HG03280 (cell line): ENCODE data around the gene ANKH.

Experiments used
- ATAC-seq: cut with Tn5 transposase; IDR thresholded peaks from one replicate; pipeline ENCODE4 v1.9.1; 2021; ENCODE audit warnings: mild to moderate bottlenecking, moderate library complexity; ENCODE audit not compliant: unreplicated experiment

ANKH gene

GRCh38 chr5:14721990-14722656 is 149.5 kb downstream of the ANKH start:
- no peak for ATAC-seq

GRCh38 chr5:14720236-14720923 is 151.2 kb downstream of the ANKH start:
- ATAC-seq: no peak

DNA sequence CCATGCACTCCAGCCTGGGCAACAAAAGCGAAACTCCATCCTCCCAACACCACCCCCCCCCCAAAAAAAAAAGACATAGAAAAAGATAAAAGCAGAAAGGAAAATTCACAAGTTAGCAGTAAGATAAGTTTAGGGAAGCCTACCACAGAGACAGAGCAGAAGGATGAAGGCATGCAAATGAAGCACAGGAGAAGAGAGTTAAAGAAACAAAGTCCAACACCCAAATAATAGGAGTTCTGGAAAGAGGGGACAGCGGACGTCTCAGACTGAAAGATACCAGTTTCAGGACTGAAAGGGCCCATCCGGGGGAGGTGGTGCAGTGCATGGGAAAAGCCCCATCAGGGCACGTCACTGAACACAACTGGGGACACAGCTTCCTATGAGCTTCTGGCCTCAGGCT is 152.8 kb downstream of the ANKH start:
- no peak for ATAC-seq

- ATAC-seq: no peak
Observed at GRCh38 chr5:14716755-14717752, 154.5 kb downstream of the ANKH start.

DNA sequence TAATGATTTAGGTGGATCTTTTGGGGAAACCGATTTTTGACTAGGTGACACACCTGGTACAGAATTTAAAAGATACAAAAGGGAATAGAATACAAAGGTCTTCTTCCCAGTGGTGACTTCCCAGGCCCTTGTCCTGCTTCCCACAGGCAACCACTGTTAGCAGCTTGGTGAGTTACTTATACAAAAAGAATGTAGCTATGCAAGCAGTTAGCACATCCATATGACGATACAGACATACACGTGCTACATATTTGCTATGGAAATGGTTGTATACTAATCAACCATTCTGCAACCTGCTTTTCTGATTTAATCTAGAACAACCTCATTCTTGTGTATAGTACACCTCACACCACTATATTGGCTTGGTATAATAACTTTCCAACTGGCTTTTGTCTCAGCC is 156.1 kb downstream of the ANKH start:
- ATAC-seq: no peak

- ATAC-seq: no peak
Observed at GRCh38 chr5:14714706-14715105, 156.9 kb downstream of the ANKH start.

GRCh38 chr5:14713476-14714390 is 157.8 kb downstream of the ANKH start:
- no peak for ATAC-seq

- no peak for ATAC-seq
Observed at GRCh38 chr5:14712666-14713065, 158.9 kb downstream of the ANKH start.

GRCh38 chr5:14712131-14712530 is 159.4 kb downstream of the ANKH start:
- ATAC-seq: no peak

- ATAC-seq: no peak
Observed at GRCh38 chr5:14710313-14710994, 161.1 kb downstream of the ANKH start.

DNA sequence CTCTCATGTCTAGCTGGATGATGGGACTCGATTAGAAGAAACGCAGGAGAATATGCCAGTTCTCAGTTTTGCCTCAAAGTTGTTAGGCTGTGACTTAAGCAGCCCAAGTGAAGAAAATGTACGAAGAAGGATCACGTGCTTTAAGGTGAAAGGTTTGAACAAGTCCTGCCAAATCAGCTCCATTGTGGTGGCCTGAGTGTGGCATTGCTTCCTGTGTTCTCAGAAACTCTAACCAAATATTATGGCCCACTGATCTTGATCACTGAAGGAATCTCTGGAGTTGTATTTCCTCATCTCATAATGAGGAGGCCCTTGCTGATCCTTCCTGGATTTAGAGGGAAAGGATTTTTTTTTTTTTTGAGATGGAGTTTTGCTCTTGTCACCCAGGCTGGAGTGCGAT is 163.0 kb downstream of the ANKH start:
- no peak for ATAC-seq

- ATAC-seq: no peak
Observed at GRCh38 chr5:14707811-14708390, 163.7 kb downstream of the ANKH start.

- no peak for ATAC-seq
Observed at GRCh38 chr5:14706615-14707021, 165.0 kb downstream of the ANKH start.

DNA sequence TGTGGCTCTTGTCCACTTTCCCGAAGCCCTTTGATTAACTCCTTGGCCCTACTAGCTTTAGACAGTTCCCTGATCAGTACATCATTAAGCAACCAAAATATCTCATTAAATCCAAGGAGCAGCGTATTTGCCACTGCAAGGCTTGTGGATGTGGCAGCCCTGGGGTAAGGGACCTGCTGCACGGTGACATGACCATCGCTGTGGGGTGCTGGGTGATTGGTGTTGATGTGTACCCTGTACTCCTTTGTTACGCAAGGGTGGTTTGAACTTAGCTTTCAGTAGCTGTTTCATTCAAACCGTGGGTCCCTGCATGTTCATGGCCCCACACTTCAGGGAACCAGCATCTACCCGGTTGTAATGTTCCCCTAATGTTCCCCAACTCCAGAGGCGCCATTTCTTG is 166.0 kb downstream of the ANKH start:
- ATAC-seq: no peak

GRCh38 chr5:14702238-14702839 is 169.2 kb downstream of the ANKH start:
- ATAC-seq: no peak

DNA sequence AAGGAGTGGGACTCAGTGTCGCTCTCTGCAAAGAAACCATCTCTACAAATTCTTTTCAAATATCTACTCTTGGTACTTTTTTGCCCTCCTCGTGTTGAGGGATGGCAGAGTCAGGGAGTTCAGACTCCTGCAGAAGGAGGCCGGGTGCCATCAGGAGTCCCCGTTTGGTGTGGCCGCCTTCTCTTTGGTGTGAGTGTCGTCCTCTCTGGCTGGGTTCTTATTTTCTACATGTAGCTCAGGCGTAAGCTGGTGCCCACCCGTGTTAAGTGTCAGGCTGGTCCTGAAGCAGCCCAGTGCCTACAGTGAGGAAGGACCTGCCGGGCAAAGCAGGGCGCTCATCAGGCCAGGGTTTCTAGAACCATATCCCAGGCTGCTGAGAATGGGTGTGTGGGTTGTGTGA is 170.0 kb downstream of the ANKH start:
- no peak for ATAC-seq

DNA sequence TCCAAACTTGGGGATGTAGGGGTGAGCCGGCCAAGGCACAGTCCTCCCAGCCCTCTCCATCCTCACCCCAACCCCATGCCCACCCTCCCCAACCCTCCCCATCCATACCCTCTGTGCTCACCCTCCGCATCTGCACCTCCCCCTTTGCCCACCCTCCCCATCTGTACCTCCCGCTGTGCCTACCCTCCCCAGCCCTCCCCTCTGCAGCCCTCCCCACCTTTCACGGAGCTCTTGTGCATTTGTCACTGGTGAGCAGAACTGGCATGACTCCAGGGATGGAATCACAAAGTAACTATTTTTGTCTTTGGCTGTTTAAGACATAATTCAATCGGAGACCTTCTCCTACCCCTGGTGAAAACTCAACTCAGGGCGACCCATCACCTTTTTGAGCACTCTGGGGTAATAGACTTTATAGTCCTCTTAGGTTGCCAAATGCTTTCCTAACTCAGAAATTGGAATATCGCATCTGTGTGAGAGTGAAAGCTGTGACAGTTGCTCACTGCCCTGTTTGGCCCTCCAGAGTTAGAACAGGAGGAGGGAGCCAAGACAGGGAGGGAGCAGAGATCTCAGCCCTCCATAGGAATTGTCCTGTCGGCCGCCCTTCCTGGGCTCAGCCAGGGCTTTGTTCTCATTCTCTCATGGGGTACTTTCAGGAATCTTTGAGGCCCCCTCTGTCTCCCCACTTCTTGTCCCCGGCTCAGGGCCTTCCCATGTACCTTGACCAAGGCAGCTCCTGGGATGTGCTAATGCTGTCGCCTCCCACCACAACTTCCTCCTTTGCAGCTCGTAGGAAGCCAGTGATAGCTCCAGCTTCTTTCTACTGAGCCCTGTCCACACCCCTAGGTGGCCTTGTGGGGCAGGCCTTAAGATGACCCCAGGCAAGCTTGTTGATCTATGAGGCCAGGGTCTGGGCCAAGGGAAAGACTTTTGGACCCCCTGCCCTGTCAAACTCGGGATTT is 170.8 kb downstream of the ANKH start:
- ATAC-seq: no peak

DNA sequence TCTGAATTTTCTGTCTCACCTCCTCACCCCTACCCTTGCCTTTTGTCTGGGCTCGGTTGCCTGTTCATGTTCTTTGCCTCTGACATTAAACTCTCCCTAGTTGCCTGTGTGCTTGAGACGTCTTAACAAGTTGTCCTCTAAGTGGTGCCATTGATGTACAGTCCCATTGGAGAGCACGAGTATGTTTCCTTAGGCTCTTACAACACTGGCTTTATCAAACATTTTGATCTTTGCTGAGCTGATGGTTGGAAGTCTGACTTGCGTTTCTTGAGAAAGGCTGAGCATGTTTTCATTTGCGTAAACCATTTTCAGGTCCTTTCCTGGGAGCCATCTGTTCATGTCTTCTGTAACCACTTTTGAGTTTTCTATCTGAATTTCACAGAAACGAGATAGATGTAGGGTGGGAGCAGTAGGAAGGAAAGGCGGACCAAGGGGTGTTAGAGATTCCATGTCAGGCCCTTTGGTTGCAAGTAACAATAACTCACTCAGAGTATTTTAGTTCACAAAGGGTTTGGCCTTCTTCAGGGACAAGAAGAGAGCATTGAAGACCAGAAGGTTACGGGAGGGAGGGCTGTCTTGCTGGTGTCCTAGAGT is 171.7 kb downstream of the ANKH start:
- no peak for ATAC-seq
